Esophagus squamous epithelium (tissue), 4 donors: ENCODE measurements around the gene GADD45A.

Experiments
- CTCF ChIP-seq, 6 experiments: fragments of 450-650 bp in 4 of 6; fragments of 200-600 bp in 2 of 6; sonication (generic) in 2 of 6; IDR thresholded peaks; one replicate each; pipeline ENCODE4 v1.5.1; 2016 to 2019; ENCODE audit warnings: antibody characterized with exemption in 6 of 6, mild to moderate bottlenecking in 4 of 6, moderate library complexity in 4 of 6
- POLR2A ChIP-seq, 4 donors: fragments of 450-650 bp; IDR thresholded peaks; one replicate each; pipeline ENCODE4 v1.6.1; 2017; ENCODE audit warnings: antibody characterized with exemption in 4 of 4, mild to moderate bottlenecking in 4 of 4, moderate library complexity in 3 of 4

GRCh38 chr1:67726224-67726623, 41.2 kb downstream of the GADD45A start:
- TF ChIP-seq CTCF (IDR thresholded peaks at IDR 0.05): no peak
- no peak for TF ChIP-seq POLR2A (IDR thresholded peaks at IDR 0.05)
